PC-3 (cell line): ENCODE results near the gene GCHFR. TPM values are rescaled to one million over a fixed set of nuclear protein-coding genes. Genes with fewer than 3 reads are reported as not detected.

ENCODE experiments used
- ATAC-seq: fragments of 200-7000 bp; cut with Tn5 transposase; 2 replicates; pipeline ENCODE4 v1.9.1; 2020; ENCODE audit warnings: mild to moderate bottlenecking, moderate library complexity
- BruUV-seq: library from RNA; stranded (reverse); fragments of 400-500 nt; replicated peaks from 2 replicates; lab custom pipeline; 2021; lab: Mats Ljungman, UMichigan
- CTCF ChIA-PET: fragments of 300-600 bp; sonication (Branson Sonifier 250); formaldehyde crosslinking; loops from one replicate; lab custom pipeline; 2022; ENCODE audit warnings: antibody characterized with exemption; lab: Charles Lee
- POLR2A ChIA-PET: fragments of 300-600 bp; sonication (Branson Sonifier 250); formaldehyde crosslinking; loops from one replicate; lab custom pipeline; 2022; ENCODE audit warnings: antibody characterized with exemption; ENCODE audit not compliant: unreplicated experiment; lab: Charles Lee
- DNase-seq: peaks from one replicate; pipeline ENCODE4 v3.0.0-alpha.2; 2015
- H2AFZ ChIP-seq: fragments of 300-600 bp; sonication (generic); 2 replicates; pipeline ENCODE4 v1.6.0; 2016; ENCODE audit warnings: antibody characterized with exemption, low read length
- H3F3A ChIP-seq: fragments of 300-600 bp; sonication (generic); one replicate; pipeline ENCODE4 v1.6.0; 2017; ENCODE audit warnings: antibody characterized with exemption, low read length, control low read depth, mild to moderate bottlenecking; ENCODE audit not compliant: unreplicated experiment
- H3K27ac ChIP-seq: fragments of 300-600 bp; sonication (generic); 2 replicates; pipeline ENCODE4 v1.5.1; 2016; ENCODE audit warnings: mild to moderate bottlenecking, low read length
- H3K27me3 ChIP-seq: fragments of 300-600 bp; sonication (generic); 2 replicates; pipeline ENCODE4 v1.6.1; 2016; ENCODE audit warnings: low read length, mixed read lengths
- H3K36me3 ChIP-seq: fragments of 300-600 bp; sonication (generic); 2 replicates; pipeline ENCODE4 v1.6.1; 2016; ENCODE audit warnings: low read depth, mixed run types, low read length, mixed read lengths
- H3K4me1 ChIP-seq: fragments of 300-600 bp; sonication (generic); 2 replicates; pipeline ENCODE4 v1.5.1; 2016; ENCODE audit warnings: low read length; ENCODE audit not compliant: insufficient read depth
- H3K4me2 ChIP-seq: fragments of 300-600 bp; sonication (generic); 2 replicates; pipeline ENCODE4 v1.6.0; 2016; ENCODE audit warnings: low read length
- H3K4me3 ChIP-seq: fragments of 300-600 bp; sonication (generic); 2 replicates; pipeline ENCODE4 v1.5.1; 2016; ENCODE audit warnings: mild to moderate bottlenecking, low read length, mixed read lengths
- H3K79me2 ChIP-seq: fragments of 300-600 bp; sonication (generic); 2 replicates; pipeline ENCODE4 v1.6.1; 2017; ENCODE audit warnings: low read length, mixed read lengths
- H3K9ac ChIP-seq: fragments of 300-600 bp; sonication (generic); 2 replicates; pipeline ENCODE4 v1.6.0; 2016; ENCODE audit warnings: mild to moderate bottlenecking, low read length
- H3K9me2 ChIP-seq: fragments of 300-600 bp; sonication (generic); replicated peaks from 2 replicates; pipeline ENCODE4 v1.6.1; 2016; ENCODE audit warnings: mixed run types, low read length, mixed read lengths
- H3K9me3 ChIP-seq: fragments of 300-600 bp; sonication (generic); 2 replicates; pipeline ENCODE4 v1.6.1; 2016; ENCODE audit warnings: low read length, mixed read lengths
- H4K20me1 ChIP-seq: fragments of 300-600 bp; sonication (generic); 2 replicates; pipeline ENCODE4 v1.6.1; 2016; ENCODE audit warnings: low read length, mixed read lengths
- CTCF ChIP-seq: fragments of 300-600 bp; sonication (generic); conservative IDR thresholded peaks from 2 replicates; pipeline ENCODE4 v1.5.1; 2017; ENCODE audit warnings: antibody characterized with exemption, low read depth, mild to moderate bottlenecking, low read length
- EZH2 ChIP-seq: fragments of 300-600 bp; sonication (generic); IDR thresholded peaks from one replicate; pipeline ENCODE4 v1.6.1; 2017; ENCODE audit warnings: antibody characterized with exemption, mild to moderate bottlenecking, low read length; ENCODE audit not compliant: unreplicated experiment
- EZH2phosphoT487 ChIP-seq: fragments of 300-600 bp; sonication (generic); IDR thresholded peaks from 2 replicates; pipeline ENCODE4 v1.6.1; 2018; ENCODE audit warnings: mild to moderate bottlenecking, antibody characterized with exemption, low read length, borderline replicate concordance
- intact Hi-C: fragments of 100-400 bp; cut with micrococcal nuclease; formaldehyde crosslinking; loops from 2 replicates; pipeline ENCODE4 v1.9.0; 2023
- total RNA-seq: library from RNA; depleted of rRNA; stranded (reverse); fragments of >200 nt; gene quantifications from 2 replicates; pipeline ENCODE4 v1.2.3, GENCODE V29; 2014

The GCHFR gene
- total RNA-seq, 1 experiment from 2014 or later = 58.9 TPM

DNA sequence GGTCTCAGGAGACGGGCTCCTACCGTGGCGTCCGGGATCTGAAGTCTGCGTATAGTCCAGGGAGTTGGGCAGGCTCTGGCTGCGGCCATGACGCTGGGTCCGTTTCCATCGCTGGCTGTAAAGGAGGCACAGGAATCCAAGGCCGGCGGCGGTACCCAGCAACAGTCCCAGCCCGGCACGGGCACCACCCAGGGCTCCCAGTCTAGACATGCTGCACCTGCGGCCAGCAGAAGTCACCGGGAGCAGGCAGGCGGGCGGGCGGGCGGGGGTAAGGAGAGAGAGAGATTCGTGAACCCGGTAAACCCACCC lies 9.3 kb upstream of the GCHFR start:
- H3K27me3 ChIP-seq = no peaks in the 10 kb centered on the region
- no TSS peak for BruUV-seq
- no peaks in the 10 kb centered on the region for H3K9me3 ChIP-seq
- CTCF ChIA-PET = no interaction called here
- peak overlapping the region; percentile 79 for H2AFZ ChIP-seq
- peak overlapping the region; percentile 85 for H3K4me2 ChIP-seq
- TF ChIP-seq EZH2 (no peak), CTCF (no peak), EZH2phosphoT487 (no peak)
- DNase-seq (peak; percentile 23), ATAC-seq (peak; percentile 66)
- H3K27ac ChIP-seq = peak overlapping the region; percentile 27; the same call in 1 of the 2 replicates
- intact Hi-C loops = no loop called here
- peak overlapping the region; percentile 91 for H3K4me3 ChIP-seq
- H3K9ac ChIP-seq = peak overlapping the region; percentile 92
- peaks cover 12% of the 10 kb centered on the region; the same call in 1 of the 2 replicates for H3K36me3 ChIP-seq
- H3F3A ChIP-seq = no peaks in the 10 kb centered on the region
- no peaks in the 10 kb centered on the region for H3K9me2 ChIP-seq
- peaks cover 47% of the 10 kb centered on the region for H3K79me2 ChIP-seq
- no peaks in the 10 kb centered on the region for H4K20me1 ChIP-seq
- POLR2A ChIA-PET = interaction anchor here (0.6 to 1.1 kb wide), 2 partner anchors 22 to 24 kb away, joined by 3 to 4 read pairs; no protein-coding TSS in a partner anchor
- peaks cover 12% of the 10 kb centered on the region for H3K4me1 ChIP-seq

DNA sequence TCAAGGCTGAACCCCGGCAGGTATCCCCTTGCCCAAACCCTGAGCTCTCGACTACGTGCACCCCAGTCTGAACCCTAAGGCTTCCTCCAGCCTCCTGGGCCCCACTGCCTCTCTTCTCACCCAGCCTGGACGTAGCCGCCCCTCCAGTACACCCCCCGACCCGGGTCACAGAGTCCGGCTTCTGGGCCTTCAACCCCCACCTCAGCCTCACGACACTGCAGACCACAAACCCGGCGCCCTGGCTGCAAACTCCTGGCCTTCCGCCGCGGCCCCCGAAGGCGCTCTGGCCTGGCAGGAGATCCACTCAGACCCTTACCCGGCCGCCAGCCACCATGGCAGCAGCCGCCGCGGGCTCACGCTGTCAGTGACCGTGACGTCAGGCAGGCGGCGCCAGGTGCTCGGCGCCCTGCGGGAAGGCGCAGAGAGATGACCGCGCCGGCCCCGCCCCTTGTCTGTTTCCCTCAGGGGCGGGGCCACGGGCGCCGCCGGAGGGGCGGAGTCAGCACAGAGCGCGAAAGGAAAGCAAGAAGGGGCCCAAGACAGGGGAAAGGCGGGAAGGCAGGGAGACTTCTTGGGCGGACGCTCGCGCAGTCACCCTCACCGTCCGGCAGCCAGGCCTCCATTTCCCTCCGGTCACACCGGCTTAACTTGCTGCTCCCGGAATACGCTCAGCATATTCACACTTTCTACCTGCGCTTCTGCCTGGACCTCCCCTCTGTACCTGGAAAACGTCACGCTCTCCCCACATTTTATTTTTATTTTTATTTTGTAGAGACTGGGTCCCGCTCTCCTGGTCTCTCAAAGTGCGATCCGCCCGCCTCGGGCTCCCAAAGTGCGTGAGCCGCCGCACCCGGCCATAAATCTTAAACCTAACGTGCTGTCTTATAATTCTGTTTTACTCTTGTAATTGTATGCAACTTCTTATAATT lies 8.7 kb upstream of the GCHFR start, which contains the start of gene RMDN3:
Gene RMDN3 (minus strand): TSS at position 372 of the 929 bp plus-strand sequence. CDS start 471 bp downstream, outside the sequence.
- POLR2A ChIA-PET = interaction anchor here (0.6 to 1.1 kb wide), 2 partner anchors 22 to 23 kb away, joined by 3 to 4 read pairs; no protein-coding TSS in a partner anchor
- CTCF ChIA-PET = no interaction called here
- DNase-seq (peak; percentile 97), ATAC-seq (peak; percentile 85)
- Histone ChIP-seq H3K27ac (peak within 1 kb of the TSS; percentile 60), H3K36me3 (peaks cover 12% of the 10 kb centered on the region; the same call in 1 of the 2 replicates), H3K9me2 (no peaks in the 10 kb centered on the region), H3K4me1 (peaks cover 12% of the 10 kb centered on the region), H3K9me3 (no peaks in the 10 kb centered on the region), H4K20me1 (no peaks in the 10 kb centered on the region), H3F3A (no peaks in the 10 kb centered on the region), H3K27me3 (no peaks in the 10 kb centered on the region), H3K4me3 (peak within 1 kb of the TSS; percentile 91), H3K4me2 (peak within 1 kb of the TSS; percentile 85), H3K79me2 (peaks cover 47% of the 10 kb centered on the region), H2AFZ (peak within 1 kb of the TSS; percentile 79), H3K9ac (peak within 1 kb of the TSS; percentile 92)
- no peak for TF ChIP-seq EZH2
- TF ChIP-seq EZH2phosphoT487 = no peak
- TF ChIP-seq CTCF = no peak
- intact Hi-C loops = loop anchor here (1.0 kb wide), 1 partner anchor 9 kb away; the partner anchor contains the start of gene GCHFR
- TSS peak; percentile 99 for BruUV-seq
